ENCODE measurements around the gene PLEKHA5.

The PLEKHA5 gene

GRCh38 chr12:19110221-19110940, 19.2 kb upstream of the PLEKHA5 start:
- Histone ChIP-seq H3K36me3 (ENCODE audit: insufficient read depth, low read length) (no peaks in the 10 kb centered on the region), H3K4me1 (ENCODE audit: insufficient read depth, low read length) (peaks cover 3% of the 10 kb centered on the region; the same call in 1 of the 2 replicates), H3K9me3 (ENCODE audit: control insufficient read depth, insufficient read depth, low read length) (no peaks in the 10 kb centered on the region), H3K9ac (ENCODE audit: low read depth, low read length) (no peak overlapping the region)

- Histone ChIP-seq H3K36me3 (ENCODE audit: insufficient read depth, low read length) (no peaks in the 10 kb centered on the region), H3K4me1 (ENCODE audit: insufficient read depth, low read length) (no peaks in the 10 kb centered on the region)
Observed at GRCh38 chr12:19113464-19113863, 16.1 kb upstream of the PLEKHA5 start.

GRCh38 chr12:19115285-19115684, 14.2 kb upstream of the PLEKHA5 start:
- no peaks in the 10 kb centered on the region for H3K4me1 ChIP-seq (ENCODE audit: insufficient read depth, low read length)
- no peak overlapping the region for H3K9ac ChIP-seq (ENCODE audit: low read depth, low read length)
- no peaks in the 10 kb centered on the region for H3K36me3 ChIP-seq (ENCODE audit: insufficient read depth, low read length)
- no peaks in the 10 kb centered on the region for H3K9me3 ChIP-seq (ENCODE audit: control insufficient read depth, insufficient read depth, low read length)

More at GRCh38 chr12:19113464-19113863, 16.1 kb upstream of the PLEKHA5 start:
- H3K9me3 ChIP-seq (ENCODE audit: control insufficient read depth, insufficient read depth, low read length): no peaks in the 10 kb centered on the region
- no peak overlapping the region for H3K9ac ChIP-seq (ENCODE audit: low read depth, low read length)

- Histone ChIP-seq H3K36me3 (ENCODE audit: insufficient read depth, low read length) (no peaks in the 10 kb centered on the region), H3K9ac (ENCODE audit: low read depth, low read length) (no peak overlapping the region), H3K4me1 (ENCODE audit: insufficient read depth, low read length) (no peaks in the 10 kb centered on the region), H3K9me3 (ENCODE audit: control insufficient read depth, insufficient read depth, low read length) (no peaks in the 10 kb centered on the region)
Observed at GRCh38 chr12:19119440-19119839, 10.1 kb upstream of the PLEKHA5 start.

- Histone ChIP-seq H3K9ac (ENCODE audit: low read depth, low read length) (no peak overlapping the region), H3K36me3 (ENCODE audit: insufficient read depth, low read length) (no peaks in the 10 kb centered on the region), H3K4me1 (ENCODE audit: insufficient read depth, low read length) (no peaks in the 10 kb centered on the region), H3K9me3 (ENCODE audit: control insufficient read depth, insufficient read depth, low read length) (no peaks in the 10 kb centered on the region)
Observed at GRCh38 chr12:19120795-19121194, 8.7 kb upstream of the PLEKHA5 start.

- no peaks in the 10 kb centered on the region for H3K36me3 ChIP-seq (ENCODE audit: insufficient read depth, low read length)
- H3K9me3 ChIP-seq (ENCODE audit: control insufficient read depth, insufficient read depth, low read length): no peaks in the 10 kb centered on the region
- H3K9ac ChIP-seq (ENCODE audit: low read depth, low read length): no peak overlapping the region
- H3K4me1 ChIP-seq (ENCODE audit: insufficient read depth, low read length): no peaks in the 10 kb centered on the region
Observed at GRCh38 chr12:19121449-19122018, 8.0 kb upstream of the PLEKHA5 start.

GRCh38 chr12:19125325-19125724, 4.2 kb upstream of the PLEKHA5 start:
- Histone ChIP-seq H3K4me1 (ENCODE audit: insufficient read depth, low read length) (no peaks in the 10 kb centered on the region), H3K9ac (ENCODE audit: low read depth, low read length) (no peak overlapping the region), H3K36me3 (ENCODE audit: insufficient read depth, low read length) (no peaks in the 10 kb centered on the region), H3K9me3 (ENCODE audit: control insufficient read depth, insufficient read depth, low read length) (peaks cover 8% of the 10 kb centered on the region; the same call in 1 of the 2 replicates)

- no peaks in the 10 kb centered on the region for H3K36me3 ChIP-seq (ENCODE audit: insufficient read depth, low read length)
Observed at GRCh38 chr12:19127270-19127669, 2.3 kb upstream of the PLEKHA5 start.

GRCh38 chr12:19128485-19128884, 1.0 kb upstream of the PLEKHA5 start:
- H3K4me1 ChIP-seq (ENCODE audit: insufficient read depth, low read length): no peaks in the 10 kb centered on the region; the same call in 1 of the 2 replicates
- H3K36me3 ChIP-seq (ENCODE audit: insufficient read depth, low read length): no peaks in the 10 kb centered on the region
- peaks cover 8% of the 10 kb centered on the region; the same call in 1 of the 2 replicates for H3K9me3 ChIP-seq (ENCODE audit: control insufficient read depth, insufficient read depth, low read length)
- no peak overlapping the region for H3K9ac ChIP-seq (ENCODE audit: low read depth, low read length)

More at GRCh38 chr12:19127270-19127669, 2.3 kb upstream of the PLEKHA5 start:
- Histone ChIP-seq H3K4me1 (ENCODE audit: insufficient read depth, low read length) (no peaks in the 10 kb centered on the region), H3K9ac (ENCODE audit: low read depth, low read length) (no peak overlapping the region), H3K9me3 (ENCODE audit: control insufficient read depth, insufficient read depth, low read length) (peaks cover 8% of the 10 kb centered on the region; the same call in 1 of the 2 replicates)

- Histone ChIP-seq H3K4me1 (ENCODE audit: insufficient read depth, low read length) (no peaks in the 10 kb centered on the region; the same call in 1 of the 2 replicates), H3K9ac (ENCODE audit: low read depth, low read length) (peak overlapping the region; percentile 54), H3K36me3 (ENCODE audit: insufficient read depth, low read length) (no peaks in the 10 kb centered on the region), H3K9me3 (ENCODE audit: control insufficient read depth, insufficient read depth, low read length) (peaks cover 8% of the 10 kb centered on the region; the same call in 1 of the 2 replicates)
Observed at GRCh38 chr12:19129122-19129485, 429 bp upstream of the PLEKHA5 start.

- H3K36me3 ChIP-seq (ENCODE audit: insufficient read depth, low read length): no peaks in the 10 kb centered on the region
Observed at GRCh38 chr12:19130224-19131024, 891 bp downstream of the PLEKHA5 start.

GRCh38 chr12:19131025-19131444, 1.5 kb downstream of the PLEKHA5 start:
- H3K4me1 ChIP-seq (ENCODE audit: insufficient read depth, low read length): peaks cover 8% of the 10 kb centered on the region; the same call in 1 of the 2 replicates
- H3K36me3 ChIP-seq (ENCODE audit: insufficient read depth, low read length): no peaks in the 10 kb centered on the region
- H3K9me3 ChIP-seq (ENCODE audit: control insufficient read depth, insufficient read depth, low read length): peaks cover 8% of the 10 kb centered on the region; the same call in 1 of the 2 replicates
- peak overlapping the region; percentile 95 for H3K9ac ChIP-seq (ENCODE audit: low read depth, low read length)

More at GRCh38 chr12:19130224-19131024, 891 bp downstream of the PLEKHA5 start:
- Histone ChIP-seq H3K9me3 (ENCODE audit: control insufficient read depth, insufficient read depth, low read length) (peaks cover 8% of the 10 kb centered on the region; the same call in 1 of the 2 replicates), H3K9ac (ENCODE audit: low read depth, low read length) (peak overlapping the region; percentile 95), H3K4me1 (ENCODE audit: insufficient read depth, low read length) (peaks cover 8% of the 10 kb centered on the region; the same call in 1 of the 2 replicates)

GRCh38 chr12:19138551-19138950, 9.0 kb downstream of the PLEKHA5 start:
- peaks cover 12% of the 10 kb centered on the region for H3K4me1 ChIP-seq (ENCODE audit: insufficient read depth, low read length)
- H3K9me3 ChIP-seq (ENCODE audit: control insufficient read depth, insufficient read depth, low read length): no peaks in the 10 kb centered on the region
- H3K36me3 ChIP-seq (ENCODE audit: insufficient read depth, low read length): no peaks in the 10 kb centered on the region
- H3K9ac ChIP-seq (ENCODE audit: low read depth, low read length): no peak overlapping the region

GRCh38 chr12:19138956-19139355, 9.4 kb downstream of the PLEKHA5 start:
- H3K9me3 ChIP-seq (ENCODE audit: control insufficient read depth, insufficient read depth, low read length): no peaks in the 10 kb centered on the region
- H3K9ac ChIP-seq (ENCODE audit: low read depth, low read length): no peak overlapping the region
- peaks cover 12% of the 10 kb centered on the region for H3K4me1 ChIP-seq (ENCODE audit: insufficient read depth, low read length)
- H3K36me3 ChIP-seq (ENCODE audit: insufficient read depth, low read length): no peaks in the 10 kb centered on the region

All from ES-I3 (cell line).